Measurements from ENCODE around the gene SF3A1.

- TF ChIP-seq CTCF (IDR thresholded peaks at IDR 0.05; ENCODE audit: low read depth, low read length) = no peak
- no peak for TF ChIP-seq EZH2phosphoT487 (IDR thresholded peaks at IDR 0.05; ENCODE audit: low read depth)
Measured at GRCh38 chr22:30336752-30337460, 19.8 kb downstream of the SF3A1 start.

Data from OCI-LY3 (cell line).